Upper lobe of right lung (tissue), 1 donor: ENCODE measurements around the gene PAOX. TPM values are rescaled to one million over a fixed set of nuclear protein-coding genes. Genes with fewer than 3 reads are reported as not detected.
"Not testable (repeated sequence)": the region's sequence is repeated elsewhere in the genome, so short reads cannot be mapped to it uniquely, and the experiment has no call there.

ENCODE experiments used
- ATAC-seq: fragments of 200-7000 bp; cut with Tn5 transposase; one replicate; pipeline ENCODE4 v1.9.1; 2020; ENCODE audit warnings: mild to moderate bottlenecking, moderate library complexity
- DNase-seq: peaks from one replicate; pipeline ENCODE4 v3.0.0-alpha.2; 2020
- H3K27ac ChIP-seq: fragments of 200-600 bp; one replicate; pipeline ENCODE4 v1.8.0; 2022
- H3K27me3 ChIP-seq: fragments of 200-600 bp; one replicate; pipeline ENCODE4 v1.8.0; 2022; ENCODE audit warnings: mild to moderate bottlenecking
- H3K36me3 ChIP-seq: fragments of 200-600 bp; one replicate; pipeline ENCODE4 v1.8.0; 2022
- H3K4me1 ChIP-seq: fragments of 200-600 bp; one replicate; pipeline ENCODE4 v1.8.0; 2022
- H3K4me3 ChIP-seq: fragments of 200-600 bp; one replicate; pipeline ENCODE4 v1.8.0; 2022; ENCODE audit warnings: mild to moderate bottlenecking
- H3K9me3 ChIP-seq: fragments of 200-600 bp; one replicate; pipeline ENCODE4 v1.8.0; 2022
- CTCF ChIP-seq: fragments of 200-600 bp; IDR thresholded peaks from one replicate; pipeline ENCODE4 v1.8.0; 2022; ENCODE audit warnings: antibody characterized with exemption
- intact Hi-C: fragments of 100-400 bp; cut with DNase I; formaldehyde crosslinking; loops from one replicate; pipeline ENCODE4 v1.11.0; 2022
- total RNA-seq: library from RNA; stranded (reverse); fragmentation: NEBNext Ultra II Directional; extraction: Animal tissue kit (Norgen Biotek cat#: 25700); gene quantifications from one replicate; pipeline ENCODE4 v1.2.1, GENCODE V29; 2021
- donor health status: DM: no; HTN: yes; CAD: no; lungs with severe emphysema.

Gene PAOX
- total RNA-seq, 1 donor from 2014 or later: 6.0 TPM

- ATAC-seq (no peak), DNase-seq (no peak)
- Histone ChIP-seq H3K9me3 (no peaks in the 10 kb centered on the region), H3K27ac (no peak overlapping the region), H3K36me3 (peaks cover 63% of the 10 kb centered on the region), H3K4me3 (no peak overlapping the region), H3K4me1 (no peaks in the 10 kb centered on the region), H3K27me3 (no peaks in the 10 kb centered on the region)
- no peak for TF ChIP-seq CTCF
- intact Hi-C loops: no loop called here
Observed at GRCh38 chr10:133364645-133365431, 14.2 kb upstream of the PAOX start.

GRCh38 chr10:133365461-133366129 is 13.5 kb upstream of the PAOX start:
- Histone ChIP-seq H3K27ac (no peak overlapping the region), H3K4me1 (no peaks in the 10 kb centered on the region), H3K4me3 (no peak overlapping the region), H3K9me3 (no peaks in the 10 kb centered on the region), H3K36me3 (peaks cover 70% of the 10 kb centered on the region), H3K27me3 (no peaks in the 10 kb centered on the region)
- ATAC-seq: no peak
- intact Hi-C loops: no loop called here
- no peak for DNase-seq
- no peak for TF ChIP-seq CTCF

- Histone ChIP-seq H3K27ac (no peak overlapping the region), H3K4me3 (no peak overlapping the region), H3K4me1 (no peaks in the 10 kb centered on the region), H3K36me3 (peaks cover 74% of the 10 kb centered on the region), H3K9me3 (no peaks in the 10 kb centered on the region), H3K27me3 (no peaks in the 10 kb centered on the region)
- intact Hi-C loops: no loop called here
- no peak for DNase-seq
- ATAC-seq: no peak
- no peak for TF ChIP-seq CTCF
Observed at GRCh38 chr10:133366130-133366478, 13.0 kb upstream of the PAOX start.

- ATAC-seq (no peak), DNase-seq (no peak)
- H3K36me3 ChIP-seq: peaks cover 74% of the 10 kb centered on the region
- no peak overlapping the region for H3K27ac ChIP-seq
- no peaks in the 10 kb centered on the region for H3K4me1 ChIP-seq
- H3K27me3 ChIP-seq: no peaks in the 10 kb centered on the region
- no peak overlapping the region for H3K4me3 ChIP-seq
- TF ChIP-seq CTCF: no peak
- no peaks in the 10 kb centered on the region for H3K9me3 ChIP-seq
- intact Hi-C loops: no loop called here
Observed at GRCh38 chr10:133366751-133367150, 12.3 kb upstream of the PAOX start.

GRCh38 chr10:133367461-133367860 is 11.6 kb upstream of the PAOX start:
- H3K4me3 ChIP-seq, H3K27ac ChIP-seq, H3K9me3 ChIP-seq, DNase-seq, H3K4me1 ChIP-seq, intact Hi-C loops, ATAC-seq, H3K27me3 ChIP-seq: not testable (repeated sequence)
- H3K36me3 ChIP-seq: peaks cover 69% of the 10 kb centered on the region

GRCh38 chr10:133368153-133368552 is 10.9 kb upstream of the PAOX start:
- intact Hi-C loops: no loop called here
- no peak for ATAC-seq
- no peak for DNase-seq
- Histone ChIP-seq H3K27me3 (no peaks in the 10 kb centered on the region), H3K36me3 (peaks cover 66% of the 10 kb centered on the region), H3K4me1 (peaks cover 3% of the 10 kb centered on the region), H3K4me3 (no peak overlapping the region), H3K27ac (no peak overlapping the region), H3K9me3 (no peaks in the 10 kb centered on the region)
- no peak for TF ChIP-seq CTCF
